Measurements from ENCODE around the gene SMLR1.

Gene SMLR1

DNA sequence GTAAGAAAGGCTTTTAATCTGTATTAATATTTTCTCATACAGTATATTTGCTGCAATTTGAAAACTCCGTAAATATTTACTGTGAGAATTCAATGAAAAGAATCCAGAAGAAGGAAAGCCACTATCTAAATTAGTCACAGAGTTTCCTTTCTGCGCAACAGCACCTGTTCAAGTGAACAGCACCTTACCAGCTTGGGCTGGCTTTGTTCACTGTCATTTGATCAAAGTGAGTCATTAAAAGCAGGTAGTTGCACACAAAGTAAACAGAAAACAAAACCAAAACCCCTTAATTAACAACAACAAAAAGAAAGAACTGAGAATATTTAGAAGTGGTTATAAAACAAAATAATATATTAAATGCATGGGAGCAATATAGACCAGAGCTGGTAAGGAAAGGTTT is 12.8 kb downstream of the SMLR1 start:
- Histone ChIP-seq H3K27ac (no peak overlapping the region), H3K27me3 (ENCODE audit: control insufficient read depth, insufficient read depth, low read length) (no peaks in the 10 kb centered on the region), H3K4me1 (no peaks in the 10 kb centered on the region), H3K36me3 (ENCODE audit: control insufficient read depth, insufficient read depth, low read length) (no peaks in the 10 kb centered on the region), H2AFZ (no peak overlapping the region), H3K4me2 (ENCODE audit: low read length) (no peak overlapping the region), H3K79me2 (no peaks in the 10 kb centered on the region), H3K9me3 (ENCODE audit: control insufficient read depth, low read length) (no peaks in the 10 kb centered on the region), H3K9ac (no peak overlapping the region), H3K4me3 (ENCODE audit: low read depth, low read length) (no peak overlapping the region)
- TF ChIP-seq, protein P1, sequence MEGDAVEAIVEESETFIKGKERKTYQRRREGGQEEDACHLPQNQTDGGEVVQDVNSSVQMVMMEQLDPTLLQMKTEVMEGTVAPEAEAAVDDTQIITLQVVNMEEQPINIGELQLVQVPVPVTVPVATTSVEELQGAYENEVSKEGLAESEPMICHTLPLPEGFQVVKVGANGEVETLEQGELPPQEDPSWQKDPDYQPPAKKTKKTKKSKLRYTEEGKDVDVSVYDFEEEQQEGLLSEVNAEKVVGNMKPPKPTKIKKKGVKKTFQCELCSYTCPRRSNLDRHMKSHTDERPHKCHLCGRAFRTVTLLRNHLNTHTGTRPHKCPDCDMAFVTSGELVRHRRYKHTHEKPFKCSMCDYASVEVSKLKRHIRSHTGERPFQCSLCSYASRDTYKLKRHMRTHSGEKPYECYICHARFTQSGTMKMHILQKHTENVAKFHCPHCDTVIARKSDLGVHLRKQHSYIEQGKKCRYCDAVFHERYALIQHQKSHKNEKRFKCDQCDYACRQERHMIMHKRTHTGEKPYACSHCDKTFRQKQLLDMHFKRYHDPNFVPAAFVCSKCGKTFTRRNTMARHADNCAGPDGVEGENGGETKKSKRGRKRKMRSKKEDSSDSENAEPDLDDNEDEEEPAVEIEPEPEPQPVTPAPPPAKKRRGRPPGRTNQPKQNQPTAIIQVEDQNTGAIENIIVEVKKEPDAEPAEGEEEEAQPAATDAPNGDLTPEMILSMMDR (IDR thresholded peaks at IDR 0.05): no peak

DNA sequence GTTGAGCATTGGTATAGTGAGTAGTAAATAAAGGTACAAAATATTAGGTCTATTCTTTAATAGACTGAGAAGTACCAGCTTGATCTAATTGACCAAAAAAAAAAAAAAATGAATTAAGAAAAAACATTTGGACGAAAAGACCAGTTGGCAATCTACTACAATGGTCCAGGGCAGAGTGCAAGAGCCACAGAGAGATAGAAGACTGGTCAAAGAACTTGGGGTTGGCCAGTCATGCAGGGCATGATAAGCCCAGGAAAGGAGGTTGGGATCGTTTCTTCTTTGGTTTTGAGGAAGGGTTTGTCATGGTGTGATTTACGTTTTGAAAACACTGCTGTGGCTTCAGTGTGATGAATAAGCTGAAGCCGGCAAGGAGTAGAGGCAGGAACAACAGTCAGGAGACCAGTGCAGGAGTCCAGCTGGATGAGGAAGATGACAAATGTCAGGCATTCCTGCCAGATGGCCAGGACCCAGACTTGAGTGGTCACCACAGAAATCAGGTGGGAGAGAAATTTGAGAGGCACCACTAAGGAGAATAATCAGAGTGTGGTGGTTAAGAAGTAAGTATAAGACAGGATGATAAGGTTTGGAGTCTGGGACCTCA is 14.0 kb downstream of the SMLR1 start:
- TF ChIP-seq, protein P1 (IDR thresholded peaks at IDR 0.05): no peak
- H2AFZ ChIP-seq: no peak overlapping the region
- H3K9ac ChIP-seq: no peak overlapping the region
- H3K27ac ChIP-seq: no peak overlapping the region
- H3K27me3 ChIP-seq (ENCODE audit: control insufficient read depth, insufficient read depth, low read length): no peaks in the 10 kb centered on the region
- no peak overlapping the region for H3K4me2 ChIP-seq (ENCODE audit: low read length)
- no peaks in the 10 kb centered on the region for H3K9me3 ChIP-seq (ENCODE audit: control insufficient read depth, low read length)
- no peak overlapping the region for H3K4me3 ChIP-seq (ENCODE audit: low read depth, low read length)
- H3K36me3 ChIP-seq (ENCODE audit: control insufficient read depth, insufficient read depth, low read length): no peaks in the 10 kb centered on the region
- H3K4me1 ChIP-seq: no peaks in the 10 kb centered on the region
- H3K79me2 ChIP-seq: no peaks in the 10 kb centered on the region

DNA sequence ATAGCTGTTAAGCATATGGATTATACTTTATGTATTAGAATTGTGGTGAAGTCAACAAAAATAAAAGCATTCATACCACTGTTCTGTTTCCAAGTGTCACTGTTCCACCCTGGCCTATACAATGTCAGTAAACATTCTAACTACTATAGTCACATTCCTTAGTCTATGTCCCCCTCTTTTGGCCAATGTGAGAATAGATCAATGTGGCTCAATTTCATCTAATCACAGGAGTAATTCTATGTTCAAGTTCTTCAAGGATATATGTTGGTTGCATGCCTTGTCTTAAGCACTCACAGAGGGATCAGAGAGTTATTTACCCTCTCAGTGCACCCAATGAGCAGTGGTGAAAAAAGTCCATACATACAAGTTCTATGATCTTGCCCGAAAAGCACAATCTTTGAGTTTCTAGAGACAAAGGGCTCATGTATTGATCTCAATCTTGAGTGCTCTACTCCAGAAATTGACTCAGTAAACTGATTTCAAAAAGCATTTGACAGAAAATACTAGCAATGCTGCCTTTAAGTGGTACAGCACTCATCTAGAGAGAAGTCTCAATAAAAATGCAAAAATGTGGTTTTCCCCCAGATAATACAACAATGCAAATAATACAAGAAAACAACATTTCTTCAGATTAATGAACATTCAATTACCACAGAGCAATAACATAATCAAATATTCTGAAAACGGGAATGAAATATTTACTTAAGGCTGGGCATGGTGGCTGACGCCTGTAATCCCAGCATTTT is 16.5 kb downstream of the SMLR1 start:
- no peak overlapping the region for H2AFZ ChIP-seq
- H3K4me1 ChIP-seq: no peaks in the 10 kb centered on the region
- TF ChIP-seq, protein P1 (IDR thresholded peaks at IDR 0.05): peak; percentile 21
- H3K9me3 ChIP-seq (ENCODE audit: control insufficient read depth, low read length): no peaks in the 10 kb centered on the region
- H3K36me3 ChIP-seq (ENCODE audit: control insufficient read depth, insufficient read depth, low read length): no peaks in the 10 kb centered on the region
- no peak overlapping the region for H3K4me2 ChIP-seq (ENCODE audit: low read length)
- no peaks in the 10 kb centered on the region for H3K79me2 ChIP-seq
- no peaks in the 10 kb centered on the region for H3K27me3 ChIP-seq (ENCODE audit: control insufficient read depth, insufficient read depth, low read length)
- no peak overlapping the region for H3K27ac ChIP-seq
- H3K4me3 ChIP-seq (ENCODE audit: low read depth, low read length): no peak overlapping the region
- no peak overlapping the region for H3K9ac ChIP-seq

DNA sequence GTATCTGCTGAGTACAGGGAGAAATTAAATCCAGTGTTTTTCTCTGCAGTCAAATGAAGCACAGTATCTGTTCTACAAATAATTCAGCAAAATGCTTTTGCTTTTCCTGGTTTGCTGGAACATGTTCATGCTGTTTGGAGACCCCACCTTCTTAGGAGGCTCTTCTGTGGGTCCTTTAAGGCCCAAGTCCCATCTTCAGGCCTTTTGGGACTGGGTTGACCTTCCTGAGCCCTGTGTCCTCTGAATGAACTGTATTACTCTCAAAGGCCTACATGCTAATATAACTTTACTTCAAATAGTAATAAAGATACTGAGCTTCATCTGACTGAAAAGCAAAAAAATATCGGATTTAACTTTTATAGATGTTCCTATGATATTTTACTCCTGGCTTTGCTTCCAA is 19.3 kb downstream of the SMLR1 start:
- no peak overlapping the region for H2AFZ ChIP-seq
- H3K27me3 ChIP-seq (ENCODE audit: control insufficient read depth, insufficient read depth, low read length): no peaks in the 10 kb centered on the region
- H3K4me2 ChIP-seq (ENCODE audit: low read length): no peak overlapping the region
- H3K4me3 ChIP-seq (ENCODE audit: low read depth, low read length): no peak overlapping the region
- TF ChIP-seq, protein P1 (IDR thresholded peaks at IDR 0.05): no peak
- H3K9me3 ChIP-seq (ENCODE audit: control insufficient read depth, low read length): no peaks in the 10 kb centered on the region
- H3K9ac ChIP-seq: no peak overlapping the region
- H3K27ac ChIP-seq: no peak overlapping the region
- H3K4me1 ChIP-seq: no peaks in the 10 kb centered on the region
- no peaks in the 10 kb centered on the region for H3K36me3 ChIP-seq (ENCODE audit: control insufficient read depth, insufficient read depth, low read length)
- no peaks in the 10 kb centered on the region for H3K79me2 ChIP-seq
